GM21619 (cell line): ENCODE results near the gene STARD3NL.
"Not testable (repeated sequence)": the region's sequence is repeated elsewhere in the genome, so short reads cannot be mapped to it uniquely, and the experiment has no call there.

Source experiments
- ATAC-seq: cut with Tn5 transposase; IDR thresholded peaks from one replicate; pipeline ENCODE4 v1.9.1; 2021; ENCODE audit not compliant: unreplicated experiment

The STARD3NL gene

GRCh38 chr7:38220452-38220851 is 42.4 kb downstream of the STARD3NL start:
- ATAC-seq, result peak; percentile 72

DNA sequence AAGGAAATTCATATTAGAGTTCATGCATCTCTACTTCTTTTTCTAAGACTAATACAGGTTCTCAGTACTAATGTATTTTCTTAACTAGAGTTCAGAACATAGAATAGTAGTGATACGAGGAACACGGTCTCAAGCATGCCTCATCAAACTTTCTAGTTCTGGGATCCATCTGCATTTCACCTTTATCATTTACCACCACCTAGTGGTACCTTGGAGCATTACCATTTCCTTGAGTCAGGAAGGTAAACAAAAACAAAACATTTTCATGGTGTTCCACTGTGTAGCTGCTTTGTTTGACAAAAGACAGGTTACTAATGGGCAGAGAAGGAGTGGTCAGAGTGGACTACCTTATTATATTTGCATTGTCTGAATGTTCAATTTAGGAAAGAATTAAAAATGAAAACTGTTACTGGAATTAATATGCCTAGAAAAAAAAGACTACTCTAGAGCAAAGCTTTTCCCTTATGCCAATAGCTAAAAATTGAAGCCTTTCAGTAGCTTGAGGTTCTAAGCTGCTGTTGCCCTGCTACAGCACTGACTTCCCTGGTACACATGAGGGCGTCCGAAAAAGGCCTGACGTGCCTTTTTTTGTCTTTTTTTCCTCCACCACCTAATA is 44.5 kb downstream of the STARD3NL start:
- ATAC-seq, result peak; percentile 40

DNA sequence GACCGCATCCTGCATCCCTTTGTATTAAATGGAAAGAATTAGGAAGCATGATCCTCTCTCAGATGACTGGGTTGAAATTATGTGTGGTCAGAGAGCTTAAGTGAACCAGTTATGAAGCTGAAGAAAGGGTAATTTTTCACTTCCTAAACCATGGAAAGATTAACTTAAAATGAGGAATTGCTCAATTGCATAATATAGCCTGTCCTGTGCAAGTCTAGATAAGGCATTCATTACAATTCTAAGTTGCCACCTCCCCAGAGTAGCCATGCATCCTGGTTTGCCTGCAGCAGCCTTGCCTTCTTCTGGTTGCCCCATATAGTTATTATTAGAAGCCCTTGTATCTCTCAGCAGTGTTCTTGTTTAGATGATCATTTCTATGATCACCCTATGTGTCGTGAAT is 45.3 kb downstream of the STARD3NL start:
- ATAC-seq, result no peak

DNA sequence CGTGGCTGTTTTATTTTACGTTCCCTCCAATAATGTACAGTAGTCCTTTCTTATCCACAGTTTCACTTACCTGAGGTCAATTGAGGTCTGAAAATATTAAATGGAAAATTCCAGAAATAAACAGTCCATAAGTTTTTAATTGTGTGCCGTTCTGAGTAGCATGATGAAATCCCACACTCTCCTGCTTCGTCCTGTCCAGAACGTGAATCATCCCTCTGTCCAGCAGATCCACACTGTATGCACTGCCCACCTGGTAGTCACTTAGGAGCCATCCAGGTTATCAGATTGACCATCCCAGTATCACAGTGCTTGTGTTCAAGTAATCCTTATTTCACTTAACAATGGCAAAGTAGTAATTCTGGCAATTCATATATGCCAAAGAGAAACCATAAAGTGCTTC is 46.3 kb downstream of the STARD3NL start:
- ATAC-seq, result no peak

DNA sequence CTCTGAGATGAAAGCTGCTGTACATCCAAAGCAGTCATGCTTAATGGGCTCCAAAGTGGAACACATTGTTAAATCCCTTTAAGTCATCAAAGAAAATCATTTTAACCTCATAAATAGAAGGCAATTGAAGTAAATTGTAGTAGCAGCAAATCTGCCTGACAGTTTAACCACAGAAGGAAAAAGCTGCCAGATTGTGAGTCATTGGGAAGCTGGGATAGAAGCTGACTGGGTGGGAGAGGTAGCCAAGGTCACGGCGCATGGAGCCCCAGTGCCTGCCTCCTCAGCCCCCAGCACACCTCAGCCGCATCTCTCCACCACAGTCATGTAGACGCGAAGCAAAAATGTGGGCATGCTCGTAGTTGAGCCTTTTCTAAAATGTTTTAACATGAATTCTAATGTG is 51.3 kb downstream of the STARD3NL start:
- no peak for ATAC-seq

GRCh38 chr7:38229884-38230642 is 52.0 kb downstream of the STARD3NL start:
- no peak for ATAC-seq

DNA sequence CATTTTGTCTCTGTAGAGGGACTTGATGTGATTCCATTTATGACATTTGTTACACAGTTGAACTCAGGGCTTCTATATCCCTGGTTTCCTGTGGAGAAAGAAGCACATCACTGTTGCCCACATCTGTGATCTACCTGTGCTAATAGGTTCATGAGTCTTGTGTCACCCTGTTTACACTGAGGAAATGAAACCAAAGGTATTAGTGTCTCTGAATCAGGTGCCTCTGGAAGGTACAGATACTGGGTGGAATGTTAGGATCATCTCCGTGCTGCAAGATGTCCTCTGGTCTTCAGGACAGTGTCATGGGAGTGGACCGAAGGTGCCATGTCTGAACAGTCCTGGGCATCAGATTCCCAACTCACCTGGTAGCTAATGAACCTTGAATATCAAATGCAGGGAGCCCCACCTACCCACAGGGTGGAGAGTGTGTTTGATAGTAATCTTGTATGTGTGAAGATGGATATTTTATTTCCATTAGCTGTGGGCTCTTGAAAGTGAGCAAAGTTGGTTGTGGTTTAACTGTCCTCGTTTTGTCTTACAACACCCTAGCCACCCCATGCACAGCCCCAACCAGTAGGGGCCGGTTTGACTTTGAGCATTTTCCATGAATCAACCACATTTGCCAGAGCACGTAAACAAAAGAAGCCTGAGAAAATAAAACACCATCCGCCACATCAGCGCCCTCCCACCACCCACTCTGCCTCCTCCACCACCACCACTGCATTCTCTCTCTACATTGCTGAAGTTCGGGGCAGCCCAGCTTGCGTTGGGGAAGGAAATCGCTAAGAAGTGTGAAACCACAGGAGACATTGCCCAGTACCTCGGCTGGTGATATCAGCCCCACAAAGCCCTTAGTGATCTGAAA is 54.7 kb downstream of the STARD3NL start:
- peak; percentile 82 for ATAC-seq

DNA sequence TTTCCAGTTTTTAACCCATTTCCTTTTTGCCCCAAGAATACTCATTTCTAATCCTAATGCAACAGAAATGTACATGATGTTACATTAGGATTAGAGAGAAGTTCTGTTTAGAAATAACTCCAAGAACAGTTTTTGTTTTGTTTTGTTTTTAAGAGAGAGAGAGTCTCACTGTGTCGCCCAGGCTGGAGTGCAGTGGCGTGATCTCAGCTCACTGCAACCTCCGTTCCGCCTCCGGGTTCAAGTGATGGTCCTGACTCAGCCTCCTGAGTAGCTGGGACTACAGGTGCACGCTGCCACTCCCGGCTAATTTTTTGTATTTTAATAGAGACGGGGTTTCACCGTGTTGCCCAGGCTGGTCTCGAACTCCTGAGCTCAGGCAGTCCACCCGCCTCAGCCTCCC is 56.7 kb downstream of the STARD3NL start:
- not testable (repeated sequence) for ATAC-seq

DNA sequence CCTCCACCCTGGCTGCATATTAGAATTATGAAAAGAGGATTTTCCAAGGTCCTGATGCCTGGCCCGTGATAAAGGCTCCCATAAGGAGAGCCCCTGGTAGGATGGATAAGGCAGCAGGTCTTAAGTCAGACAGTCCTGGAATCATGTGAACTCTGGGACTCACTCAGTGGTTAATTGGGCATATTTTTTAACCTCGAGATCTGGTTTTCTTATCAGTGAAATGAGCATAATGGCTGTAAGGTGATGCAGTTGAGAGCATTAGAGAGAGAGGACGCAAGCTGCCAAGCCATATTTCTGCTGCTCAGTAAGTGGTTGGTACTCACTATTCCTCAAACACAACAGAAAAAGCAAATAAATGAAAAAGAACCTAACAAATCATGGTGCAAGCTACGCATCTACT is 57.6 kb downstream of the STARD3NL start:
- ATAC-seq, result no peak

GRCh38 chr7:38239129-38239528 is 61.1 kb downstream of the STARD3NL start:
- ATAC-seq, result not testable (repeated sequence)

- ATAC-seq, result no peak
Measured at GRCh38 chr7:38241071-38241470, 63.0 kb downstream of the STARD3NL start.

DNA sequence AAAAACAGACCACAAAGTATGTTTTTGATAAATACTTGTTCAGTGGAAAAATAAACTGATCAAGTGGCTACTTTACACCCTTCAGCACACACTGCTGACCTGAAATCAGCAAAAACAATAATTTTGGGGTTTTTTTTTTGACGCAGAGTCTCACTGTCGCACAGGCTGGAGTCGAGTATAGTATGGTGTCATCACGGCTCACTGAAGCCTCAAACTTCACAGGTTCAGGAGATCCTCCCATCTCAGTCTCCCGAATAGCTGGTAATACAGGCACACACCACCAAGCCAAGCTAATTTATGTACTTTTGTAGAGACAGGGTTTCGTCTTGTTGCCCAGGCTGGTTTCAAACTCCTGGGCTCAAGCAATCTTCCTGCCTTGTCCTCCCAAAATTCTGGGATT is 64.8 kb downstream of the STARD3NL start:
- ATAC-seq, result no peak

DNA sequence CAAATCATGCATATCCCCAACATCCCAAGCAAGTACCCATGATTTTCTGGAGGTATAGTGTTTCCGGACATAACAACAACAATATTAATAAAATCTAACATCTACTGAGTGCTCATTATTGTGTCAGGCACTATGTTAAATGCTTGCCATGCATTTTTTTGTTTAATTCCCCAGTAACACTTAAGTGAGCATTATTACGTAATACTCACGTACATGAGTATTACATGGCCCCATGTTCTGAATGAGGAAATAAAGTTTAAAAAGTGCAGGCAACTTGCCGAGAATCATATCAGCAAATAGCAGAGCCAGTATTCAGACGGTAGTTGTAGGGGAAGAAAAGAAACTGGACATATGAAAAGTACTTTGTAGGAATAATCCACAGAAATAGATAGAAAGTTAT is 65.3 kb downstream of the STARD3NL start:
- ATAC-seq, result not testable (repeated sequence)

GRCh38 chr7:38244516-38244915 is 66.5 kb downstream of the STARD3NL start:
- no peak for ATAC-seq

- no peak for ATAC-seq
Measured at GRCh38 chr7:38245409-38245977, 67.4 kb downstream of the STARD3NL start.

GRCh38 chr7:38248069-38248567 is 70.1 kb downstream of the STARD3NL start:
- no peak for ATAC-seq

DNA sequence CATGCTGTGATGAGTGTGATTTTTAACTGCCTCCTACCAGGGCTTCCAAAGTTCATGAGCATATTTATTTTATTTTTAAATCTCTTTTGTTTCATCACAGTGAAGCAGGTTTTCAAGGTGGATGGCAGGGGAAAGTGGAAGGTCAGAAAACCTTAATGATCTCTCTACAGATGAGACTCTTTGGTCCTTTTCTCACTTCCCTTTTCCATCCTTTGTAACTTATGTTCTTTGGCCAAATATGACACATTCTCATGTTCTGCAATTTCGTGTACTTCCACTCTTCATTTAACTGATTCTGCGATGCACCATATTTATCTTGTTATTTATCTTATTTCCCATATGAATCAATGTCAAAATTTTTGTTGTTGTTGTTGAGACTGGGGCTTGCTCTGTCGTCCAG is 71.8 kb downstream of the STARD3NL start:
- peak; percentile 93 for ATAC-seq

- no peak for ATAC-seq
Measured at GRCh38 chr7:38257350-38257677, 79.3 kb downstream of the STARD3NL start.

- not testable (repeated sequence) for ATAC-seq
Measured at GRCh38 chr7:38259157-38259556, 81.1 kb downstream of the STARD3NL start.

GRCh38 chr7:38261601-38262000 is 83.6 kb downstream of the STARD3NL start:
- ATAC-seq, result not testable (repeated sequence)

- not testable (repeated sequence) for ATAC-seq
Measured at GRCh38 chr7:38262026-38262425, 84.0 kb downstream of the STARD3NL start.
